Sigmoid colon (tissue), 7 donors: Measurements from ENCODE around the gene TSEN34. TPM values are rescaled to one million over a fixed set of nuclear protein-coding genes. Genes with fewer than 3 reads are reported as not detected.
"Not testable (repeated sequence)": the region's sequence is repeated elsewhere in the genome, so short reads cannot be mapped to it uniquely, and the experiment has no call there.

ENCODE experiments used
- DNase-seq: peaks from one replicate; pipeline ENCODE4 v3.0.0-alpha.2; 2019
- H3K27ac ChIP-seq, 4 donors: fragments of 200-600 bp; sonication (generic); one replicate each; pipeline ENCODE4 v1.5.1; 2016 to 2019; ENCODE audit warnings: mild to moderate bottlenecking in 1 of 4
- H3K27me3 ChIP-seq, 3 donors: fragments of 200-600 bp; sonication (generic); one replicate each; pipeline ENCODE4 v1.5.1; 2019; ENCODE audit warnings: mild to moderate bottlenecking in 1 of 3
- H3K36me3 ChIP-seq, 4 donors: fragments of 200-600 bp; sonication (generic); one replicate each; pipeline ENCODE4 v1.5.1; 2016 to 2019
- H3K4me1 ChIP-seq, 4 donors: fragments of 200-600 bp; sonication (generic); one replicate each; pipeline ENCODE4 v1.5.1; 2017 to 2019
- H3K4me3 ChIP-seq, 4 donors: fragments of 200-600 bp; sonication (generic); one replicate each; pipeline ENCODE4 v1.5.1; 2017 to 2019; ENCODE audit warnings: mild to moderate bottlenecking in 2 of 4, moderate library complexity in 1 of 4
- H3K9me3 ChIP-seq, 4 donors: fragments of 200-600 bp in 3 of 4; sonication (generic) in 3 of 4; one replicate each; pipeline versions ENCODE4 v1.5.1 to v1.6.1; 2013 to 2019
- CTCF ChIP-seq, 4 experiments: fragments of 450-650 bp in 3 of 4; fragments of 200-600 bp in 1 of 4; IDR thresholded peaks; one replicate each; pipeline ENCODE4 v1.5.1; 2016 to 2019; ENCODE audit warnings: antibody characterized with exemption in 4 of 4, mild to moderate bottlenecking in 3 of 4, moderate library complexity in 2 of 4
- EP300 ChIP-seq, 4 donors: sonication (generic); formaldehyde crosslinking; IDR thresholded peaks; one replicate each; pipeline ENCODE4 v1.6.1; 2017; ENCODE audit warnings: antibody characterized with exemption in 4 of 4
- POLR2A ChIP-seq, 2 donors: fragments of 450-650 bp; IDR thresholded peaks; one replicate each; pipeline ENCODE4 v1.6.1; 2016; ENCODE audit warnings: antibody characterized with exemption in 2 of 2, mild to moderate bottlenecking in 2 of 2, moderate library complexity in 2 of 2
- POLR2AphosphoS5 ChIP-seq, 4 donors: sonication (generic); formaldehyde crosslinking; IDR thresholded peaks; one replicate each; pipeline ENCODE4 v1.6.1; 2017; ENCODE audit warnings: antibody characterized with exemption in 4 of 4
- WGBS, 2 donors: extraction: QIAGEN DNeasy Blood & Tissue Kit; methylation state at CpG; one replicate each; pipeline ENCODE4 v1.1.7; 2013; 5-methylcytosine and 5-hydroxymethylcytosine counted together
- intact Hi-C: fragments of 100-400 bp; cut with DNase I; formaldehyde crosslinking; loops from one replicate; pipeline ENCODE4 v1.15.1; 2023
- polyA plus RNA-seq, 3 donors: library from polyadenylated mRNA; stranded (reverse); fragments of 200-250 nt; gene quantifications; one replicate each; pipeline ENCODE4 v1.2.3, GENCODE V29; 2013
- total RNA-seq, 4 donors: library from RNA; depleted of rRNA; stranded (reverse); fragments of >200 nt; gene quantifications; one replicate each; pipeline ENCODE4 v1.1.0, GENCODE V29; 2016
- donor health status: healthy with polysubstance abuse.
- donor health status: Bipolar disorder and iron deficiency.
- donor health status: healthy.

Gene TSEN34
- total and polyA plus RNA-seq, 7 donors, result 41.5 to 80.9 (median 52.5) TPM

DNA sequence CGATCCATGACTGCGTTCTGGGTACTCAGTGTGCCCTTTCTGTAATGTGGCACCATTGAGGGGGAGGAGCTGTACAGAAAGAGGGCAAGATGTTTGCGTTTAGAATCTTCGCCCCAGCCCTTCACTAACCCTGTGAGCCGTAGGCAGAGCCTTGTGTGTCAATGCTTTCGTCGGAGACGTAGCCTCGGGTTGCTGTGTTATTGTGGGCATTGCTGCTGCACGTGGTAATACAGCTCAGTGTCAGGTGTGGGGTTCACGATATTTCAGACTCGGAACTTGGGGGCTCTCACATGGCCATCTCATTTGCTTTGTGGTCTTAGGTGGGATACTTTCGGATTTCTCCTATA lies 15.7 kb downstream of the TSEN34 start:
- TF ChIP-seq POLR2AphosphoS5 (IDR thresholded peaks at IDR 0.05) (no peak), POLR2A (IDR thresholded peaks at IDR 0.05) (no peak), CTCF (IDR thresholded peaks at IDR 0.05) (no peak), EP300 (IDR thresholded peaks at IDR 0.05) (no peak)
- intact Hi-C loops, result loop anchor here (10.0 kb wide), 1 partner anchor 258 kb away; the partner anchor contains the start of gene LENG9
- no peak overlapping the region for H3K4me3 ChIP-seq
- 80 to 82% methylated on average over 13 of the region's 13 CpGs for WGBS, 2 donors
- peak overlapping the region in 3 of 4 donors; percentile 39 to 66 (median 61) for H3K27ac ChIP-seq
- peaks cover 31 to 68% (median 45%) of the 10 kb centered on the region in 4 donors for H3K36me3 ChIP-seq
- no peaks in the 10 kb centered on the region for H3K27me3 ChIP-seq
- peaks cover 0 to 85% (median 71%) of the 10 kb centered on the region in 4 donors for H3K4me1 ChIP-seq
- no peaks in the 10 kb centered on the region for H3K9me3 ChIP-seq
- DNase-seq, result no peak

GRCh38 chr19:54207193-54207592 lies 16.1 kb downstream of the TSEN34 start:
- H3K27ac ChIP-seq, result peak overlapping the region in 3 of 4 donors; percentile 39 to 66 (median 61)
- 71 to 77% methylated on average over 23 of the region's 23 CpGs for WGBS, 2 donors
- intact Hi-C loops, result loop anchor here (10.0 kb wide), 1 partner anchor 258 kb away; the partner anchor contains the start of gene LENG9
- H3K9me3 ChIP-seq, H3K4me3 ChIP-seq, H3K27me3 ChIP-seq, DNase-seq: not testable (repeated sequence)
- peaks cover 0 to 81% (median 67%) of the 10 kb centered on the region in 4 donors for H3K4me1 ChIP-seq
- H3K36me3 ChIP-seq, result peaks cover 31 to 64% (median 45%) of the 10 kb centered on the region in 4 donors

DNA sequence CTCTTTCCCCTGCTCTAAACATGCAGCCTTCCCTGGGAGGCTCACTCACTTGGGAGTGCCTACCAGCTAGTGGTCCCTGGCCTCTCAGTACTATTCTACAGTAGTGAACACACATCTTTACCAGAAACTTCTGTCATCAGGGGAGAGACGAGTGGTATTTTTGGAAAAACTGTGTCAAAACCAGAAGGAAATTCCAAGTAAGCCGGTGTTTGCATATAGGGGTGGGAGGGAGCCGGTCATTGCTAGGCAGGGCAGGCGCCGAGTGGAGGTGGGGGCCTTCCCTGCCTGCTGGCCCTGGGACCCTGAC lies 16.5 kb downstream of the TSEN34 start:
- TF ChIP-seq POLR2A (IDR thresholded peaks at IDR 0.05) (no peak), EP300 (IDR thresholded peaks at IDR 0.05) (no peak), POLR2AphosphoS5 (IDR thresholded peaks at IDR 0.05) (no peak), CTCF (IDR thresholded peaks at IDR 0.05) (no peak)
- intact Hi-C loops, result loop anchor here (10.0 kb wide), 1 partner anchor 257 kb away; the partner anchor contains the start of gene LENG9
- Histone ChIP-seq H3K27ac (peak overlapping the region in 3 of 4 donors; percentile 39 to 66 (median 61)), H3K27me3 (no peaks in the 10 kb centered on the region), H3K9me3 (no peaks in the 10 kb centered on the region), H3K4me1 (peaks cover 0 to 77% (median 63%) of the 10 kb centered on the region in 4 donors), H3K4me3 (no peak overlapping the region), H3K36me3 (peaks cover 30 to 60% (median 41%) of the 10 kb centered on the region in 4 donors)
- WGBS, 2 donors, result 50 to 73% methylated on average over 5 of the region's 5 CpGs
- DNase-seq, result no peak

DNA sequence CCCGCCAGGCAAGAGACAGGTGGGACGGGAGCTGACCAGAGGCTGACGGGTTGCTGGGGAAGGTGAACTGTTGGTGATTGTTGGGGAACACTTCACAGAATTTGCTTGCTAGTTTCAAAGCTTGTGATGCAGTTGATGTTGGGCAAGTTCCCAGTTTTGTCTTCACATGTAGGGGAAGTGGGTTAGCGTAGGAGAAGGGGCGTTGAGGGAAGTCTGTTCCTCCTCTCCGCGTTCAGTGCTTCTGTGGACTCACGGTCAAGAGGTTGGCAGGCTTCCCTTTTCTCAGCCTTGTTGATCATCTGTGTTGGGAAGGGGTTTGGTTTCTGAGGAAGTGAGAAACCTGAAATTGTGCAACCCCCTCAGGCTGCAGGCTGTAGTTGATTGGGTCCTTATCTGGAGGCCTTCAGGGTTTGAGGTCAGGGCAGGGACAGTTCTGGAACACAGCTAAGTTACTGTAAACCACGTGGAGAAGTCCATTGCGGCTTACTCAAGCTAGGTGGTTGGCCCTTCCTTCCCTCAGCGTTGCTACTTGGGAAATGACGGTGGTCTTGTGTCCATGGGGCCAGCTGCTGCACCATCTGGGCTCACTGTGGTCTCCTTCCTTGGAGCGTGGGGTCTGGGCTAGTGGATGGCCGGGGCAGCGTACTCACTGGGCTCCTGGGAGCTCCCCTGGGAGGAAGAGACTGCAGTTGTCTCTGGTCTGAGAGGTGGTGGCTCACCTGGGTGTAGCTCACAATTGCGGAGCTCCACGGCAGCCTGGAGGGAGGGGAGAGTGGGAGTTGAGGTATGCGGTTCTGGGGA lies 17.1 kb downstream of the TSEN34 start:
- peaks cover 0 to 71% (median 57%) of the 10 kb centered on the region in 4 donors for H3K4me1 ChIP-seq
- no peaks in the 10 kb centered on the region for H3K9me3 ChIP-seq
- no peaks in the 10 kb centered on the region for H3K27me3 ChIP-seq
- WGBS, 2 donors, result 49 to 69% methylated on average over 18 of the region's 18 CpGs
- peak; percentile 89 for DNase-seq
- TF ChIP-seq POLR2AphosphoS5 (IDR thresholded peaks at IDR 0.05) (peak; percentile 7 to 51 (median 26)), POLR2A (IDR thresholded peaks at IDR 0.05) (peak in 1 of 2 donors; percentile 18), CTCF (IDR thresholded peaks at IDR 0.05) (no peak), EP300 (IDR thresholded peaks at IDR 0.05) (peak in 2 of 4 donors; percentile 28 to 68)
- H3K27ac ChIP-seq, result peak overlapping the region; percentile 65 to 76 (median 76)
- H3K36me3 ChIP-seq, result peaks cover 25 to 54% (median 36%) of the 10 kb centered on the region in 4 donors
- no peak overlapping the region for H3K4me3 ChIP-seq
- intact Hi-C loops, result loop anchor here (10.0 kb wide), 1 partner anchor 257 kb away; the partner anchor contains the start of gene LENG9

DNA sequence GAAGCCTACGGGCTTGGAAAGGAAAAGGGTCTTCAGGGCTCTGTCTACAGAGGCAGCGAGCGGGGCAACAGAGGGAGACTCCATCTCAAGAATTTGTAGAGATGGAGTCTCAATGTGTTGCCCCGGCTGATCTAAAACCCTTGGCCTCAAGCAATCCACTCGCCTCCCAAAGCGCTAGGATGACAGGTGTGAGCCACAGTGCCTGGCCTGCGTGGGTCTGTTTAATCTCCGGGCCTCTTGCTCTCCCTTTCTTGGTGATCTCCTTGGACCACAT lies 17.6 kb downstream of the TSEN34 start:
- peaks cover 0 to 66% (median 52%) of the 10 kb centered on the region in 4 donors for H3K4me1 ChIP-seq
- 59 to 72% methylated on average over 8 of the region's 8 CpGs for WGBS, 2 donors
- H3K36me3 ChIP-seq, result peaks cover 23 to 49% (median 30%) of the 10 kb centered on the region in 4 donors

More for the DNA sequence above, 17.6 kb downstream of the TSEN34 start:
- Histone ChIP-seq H3K27ac (peak overlapping the region; percentile 65 to 76 (median 76)), H3K27me3 (no peaks in the 10 kb centered on the region), H3K4me3 (no peak overlapping the region), H3K9me3 (no peaks in the 10 kb centered on the region)
- no peak for DNase-seq
- TF ChIP-seq POLR2A (IDR thresholded peaks at IDR 0.05), result no peak
- intact Hi-C loops, result loop anchor here (10.0 kb wide), 1 partner anchor 256 kb away; the partner anchor contains the start of gene LENG9
